LNCaP clone FGC (cell line): ENCODE measurements around the gene SMOC2.
"Not testable (repeated sequence)": the region's sequence is repeated elsewhere in the genome, so short reads cannot be mapped to it uniquely, and the experiment has no call there.

Source experiments
- DNase-seq: peaks from one replicate; pipeline ENCODE4 v3.0.0-alpha.2; 2011; ENCODE audit warnings: low read depth
- H3K4me3 ChIP-seq: 2 replicates; pipeline ENCODE4 v1.5.1; 2011; ENCODE audit warnings: mild to moderate bottlenecking, low read depth, low read length, control low read depth
- CTCF ChIP-seq: IDR thresholded peaks from 2 replicates; pipeline ENCODE4 v1.5.1; 2012; ENCODE audit warnings: mild to moderate bottlenecking; ENCODE audit not compliant: control insufficient read depth, insufficient read depth; ENCODE audit errors: extremely low read depth

The SMOC2 gene

DNA sequence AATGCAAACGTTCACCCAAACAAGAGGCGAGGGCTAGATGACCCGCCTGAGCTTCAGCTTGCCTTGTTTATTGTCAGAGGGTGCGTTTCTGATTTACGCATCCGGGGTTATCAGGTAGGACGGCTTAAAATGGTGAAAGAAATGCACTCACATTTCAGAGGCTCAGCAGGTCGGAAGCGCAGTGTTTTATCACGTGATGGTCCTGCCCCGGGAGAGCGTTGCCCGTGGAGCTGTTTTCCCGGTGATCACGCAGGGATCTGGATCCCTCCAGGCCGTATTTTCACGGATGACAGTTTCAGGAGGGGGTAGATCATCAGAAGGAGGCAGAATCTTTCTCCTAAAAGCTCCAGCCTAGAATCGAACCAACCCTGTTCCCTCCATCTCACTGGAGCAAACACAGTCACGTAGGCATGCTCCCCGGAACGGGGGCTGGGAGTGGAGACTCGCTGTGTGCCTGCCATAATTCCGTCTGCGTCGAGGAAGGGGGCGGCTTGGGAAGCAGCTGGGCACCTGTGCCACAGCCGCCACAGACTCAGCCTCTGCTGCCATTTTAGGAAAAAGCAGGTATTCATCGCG, 121.7 kb downstream of the SMOC2 start:
- TF ChIP-seq CTCF: no peak
- no peak overlapping the region for H3K4me3 ChIP-seq
- no peak for DNase-seq

DNA sequence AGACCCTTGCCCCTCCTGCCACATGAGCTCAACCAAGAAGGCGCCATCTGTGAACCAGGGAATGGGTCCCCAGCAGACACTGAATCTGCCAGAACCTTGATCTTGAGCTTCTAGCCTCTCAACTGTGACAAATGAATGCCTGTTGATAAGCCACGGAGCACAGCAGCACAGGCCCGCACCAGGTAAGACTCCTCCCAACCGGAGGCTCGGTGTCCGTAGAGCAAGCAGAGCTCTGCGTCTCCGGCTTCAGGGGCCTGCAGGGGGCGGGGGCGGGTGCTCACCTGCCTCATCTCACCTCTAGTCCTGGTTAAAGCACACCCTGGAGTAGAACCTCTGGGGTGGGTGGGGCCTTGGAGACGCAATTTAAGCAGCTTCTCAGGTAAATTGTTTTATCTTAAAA, 122.7 kb downstream of the SMOC2 start:
- DNase-seq: no peak
- H3K4me3 ChIP-seq: no peak overlapping the region
- no peak for TF ChIP-seq CTCF

GRCh38 chr6:168565112-168565511, 124.1 kb downstream of the SMOC2 start:
- TF ChIP-seq CTCF: no peak
- DNase-seq: no peak
- no peak overlapping the region for H3K4me3 ChIP-seq

DNA sequence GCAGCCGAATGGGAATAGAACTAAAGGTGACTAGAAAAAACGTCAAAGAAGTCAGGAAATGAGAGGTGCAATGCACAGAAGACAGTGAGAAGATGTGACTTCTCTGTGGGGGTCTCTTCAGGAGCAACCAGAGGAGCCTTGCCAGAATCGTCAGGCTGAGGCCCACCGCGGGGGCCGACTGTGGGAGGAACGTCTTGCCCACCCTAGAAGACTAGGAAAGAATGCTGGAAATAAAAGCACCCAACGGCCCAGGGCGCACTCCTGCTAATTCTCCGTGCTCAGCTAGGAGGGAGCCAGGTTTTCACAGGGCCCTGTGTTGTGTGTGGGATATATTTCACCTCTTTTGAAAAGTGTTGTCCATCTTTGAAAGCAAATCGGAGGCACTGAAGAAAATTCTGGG, 129.2 kb downstream of the SMOC2 start:
- TF ChIP-seq CTCF: no peak

DNA sequence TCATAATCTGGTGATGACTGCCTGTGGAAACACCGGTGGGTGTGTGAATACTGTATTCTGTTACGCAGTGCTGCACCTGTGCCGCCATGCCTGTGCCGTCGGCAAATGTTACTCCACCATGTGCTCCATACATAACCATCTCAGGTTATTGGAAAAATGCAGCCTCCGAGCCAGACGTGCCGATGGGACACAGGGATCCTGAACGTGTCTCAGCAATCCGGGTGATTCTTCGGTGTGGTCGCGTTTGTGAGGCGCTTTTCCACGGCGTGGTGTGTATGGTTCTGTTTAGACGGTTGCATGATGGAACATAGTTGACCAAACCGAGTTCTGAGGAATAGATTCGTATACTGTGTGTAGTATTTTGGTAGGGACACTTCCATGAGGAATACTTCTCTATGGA, 130.3 kb downstream of the SMOC2 start:
- no peak for TF ChIP-seq CTCF
- DNase-seq: no peak

More for the DNA sequence above, 129.2 kb downstream of the SMOC2 start:
- no peak for DNase-seq
- H3K4me3 ChIP-seq: no peak overlapping the region

DNA sequence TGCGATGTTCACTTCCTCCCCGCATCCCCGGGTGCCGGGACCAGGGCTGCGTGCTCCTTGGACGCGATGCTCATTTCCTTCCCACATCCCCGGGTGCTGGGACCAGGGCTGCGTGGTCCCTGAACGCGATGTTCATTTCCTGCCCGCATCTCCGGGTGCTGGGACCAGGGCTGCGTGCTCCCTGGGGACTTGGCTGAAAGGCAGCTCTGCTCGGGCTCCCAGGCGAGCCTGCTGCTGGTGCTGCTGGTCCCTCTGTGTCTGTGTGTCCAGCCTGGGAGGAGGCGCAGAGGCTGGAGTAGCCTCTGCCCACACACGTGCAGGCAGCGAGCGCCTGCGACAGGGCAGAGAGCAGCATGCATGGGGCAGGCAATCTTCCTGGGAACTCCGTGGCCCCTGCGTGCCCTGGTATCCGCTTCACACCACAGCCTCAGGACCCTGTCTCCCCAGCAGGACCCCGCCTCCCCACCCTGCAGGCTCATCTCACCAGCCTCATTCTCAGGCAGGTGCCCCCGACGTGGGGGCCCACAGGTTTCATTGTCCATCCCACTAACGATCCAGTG, 132.4 kb downstream of the SMOC2 start:
- not testable (repeated sequence) for DNase-seq, H3K4me3 ChIP-seq

More for the DNA sequence above, 130.3 kb downstream of the SMOC2 start:
- no peak overlapping the region for H3K4me3 ChIP-seq

DNA sequence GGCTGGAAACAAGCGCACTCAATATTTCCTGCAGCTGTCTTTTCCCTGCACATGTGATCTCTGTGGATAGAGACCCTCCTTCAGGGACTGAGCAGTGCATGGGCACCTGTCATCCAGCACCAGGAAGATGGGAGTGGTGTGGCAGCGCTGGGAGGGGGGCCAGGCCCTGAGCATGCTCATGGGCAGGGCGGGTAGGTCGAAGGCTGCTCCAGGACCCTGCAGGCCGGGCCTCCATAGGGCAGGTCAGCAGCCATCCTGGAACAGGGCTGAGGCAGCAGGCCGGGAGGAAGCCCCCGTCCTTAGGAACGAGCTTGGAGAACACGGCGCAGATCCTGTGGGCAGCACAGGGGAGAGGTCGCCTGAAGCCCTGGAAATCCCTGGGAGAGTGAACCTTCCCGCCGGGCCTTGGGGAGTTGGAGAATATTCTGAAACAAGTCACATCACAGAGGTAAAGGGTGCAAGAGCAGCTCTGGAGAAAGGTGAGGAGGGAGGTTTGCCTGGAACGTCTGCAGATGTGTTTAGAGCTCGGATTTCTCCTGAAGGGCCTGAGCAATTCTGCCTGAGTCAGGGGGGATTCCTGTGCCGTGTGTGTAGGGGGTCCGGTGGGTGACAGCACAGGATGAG, 133.2 kb downstream of the SMOC2 start:
- no peak for DNase-seq
- no peak overlapping the region for H3K4me3 ChIP-seq
- no peak for TF ChIP-seq CTCF
